Muscle of leg (tissue), 11 donors: ENCODE data around the gene EXOG. TPM values are rescaled to one million over a fixed set of nuclear protein-coding genes. Genes with fewer than 3 reads are reported as not detected.

ENCODE experiments used
- DNase-seq: peaks from one replicate; pipeline ENCODE4 v3.0.0; 2013
- H3K27ac ChIP-seq: one replicate; pipeline ENCODE4 v1.5.1; 2013; ENCODE audit warnings: mild to moderate bottlenecking, low read length, control low read depth
- H3K27me3 ChIP-seq: one replicate; pipeline ENCODE4 v1.6.1; 2013; ENCODE audit warnings: low read length; ENCODE audit not compliant: control insufficient read depth, insufficient read depth
- H3K36me3 ChIP-seq: one replicate; pipeline ENCODE4 v1.6.1; 2013; ENCODE audit warnings: low read length; ENCODE audit not compliant: control insufficient read depth, insufficient read depth
- H3K4me1 ChIP-seq: one replicate; pipeline ENCODE4 v1.6.1; 2013; ENCODE audit warnings: low read length; ENCODE audit not compliant: control insufficient read depth, insufficient read depth
- H3K4me3 ChIP-seq: one replicate; pipeline ENCODE4 v1.5.1; 2013; ENCODE audit warnings: low read length, control low read depth
- H3K9me3 ChIP-seq: replicated peaks from 2 replicates; pipeline ENCODE4 v1.6.1; 2013; ENCODE audit warnings: low read depth, low read length; ENCODE audit not compliant: control insufficient read depth
- WGBS: methylation state at CpG from one replicate; pipeline ENCODE4 v1.1.5; 2013; ENCODE audit warnings: missing lambda C conversion rate; ENCODE audit not compliant: insufficient coverage; 5-methylcytosine and 5-hydroxymethylcytosine counted together
- polyA plus RNA-seq, 8 donors: library from polyadenylated mRNA; unstranded; fragments of 120-200 nt; gene quantifications; one replicate each; pipeline versions ENCODE4 v1.2.1 to v1.2.3, GENCODE V29; 2013; ENCODE audit warnings: inconsistent platforms in 1 of 8, low replicate concordance in 1 of 8; ENCODE audit not compliant: insufficient read length in 8 of 8, insufficient read depth in 1 of 8
- total RNA-seq: library from RNA; stranded (reverse); fragments of 120-200 nt; gene quantifications from one replicate; pipeline ENCODE4 v1.2.4, GENCODE V29; 2013

The EXOG gene
- total and polyA plus RNA-seq, 9 donors: 11.0 to 24.1 (median 15.6) TPM

DNA sequence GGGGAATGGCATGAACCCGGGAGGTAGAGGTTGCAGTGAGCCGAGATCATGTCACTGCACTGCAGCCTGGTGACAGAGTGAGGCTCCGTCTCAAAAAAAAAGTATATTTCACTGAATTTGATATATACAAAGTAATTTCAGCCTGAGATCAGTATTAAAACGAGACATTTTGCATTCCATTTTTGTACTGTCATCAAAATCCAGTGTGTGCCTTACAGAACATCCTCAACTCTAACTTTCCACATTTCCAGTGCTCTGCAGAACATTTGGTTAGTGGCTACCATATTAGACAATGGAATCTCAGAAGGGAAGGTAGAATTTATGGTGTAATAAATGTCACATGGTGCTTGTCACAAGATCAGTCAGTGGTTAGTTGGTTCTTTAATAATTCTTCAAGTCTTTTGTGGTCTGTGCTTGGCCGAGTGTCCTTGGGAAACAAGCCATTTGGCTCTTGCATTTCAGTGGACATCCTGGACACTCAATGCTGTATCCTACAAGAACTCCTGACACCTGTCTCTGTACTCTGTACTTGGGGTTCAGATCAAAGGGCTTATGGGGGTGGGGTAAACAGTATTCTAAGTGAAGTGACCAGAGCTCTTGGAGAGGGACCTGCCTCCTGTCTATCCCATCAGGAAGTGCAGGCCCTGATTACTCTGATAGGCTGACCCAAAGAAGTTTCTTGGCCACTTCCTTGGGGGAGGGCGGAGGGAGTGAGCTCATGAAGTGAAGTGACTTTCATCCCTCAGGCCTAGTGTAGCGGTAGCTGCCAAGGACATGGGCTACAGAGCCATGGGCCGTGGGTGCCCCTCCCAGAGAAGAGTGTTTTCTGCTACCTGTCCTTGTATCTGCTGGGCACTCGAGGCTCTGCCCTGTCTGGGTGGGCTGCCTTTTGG lies 38.8 kb upstream of the EXOG start:
- H3K36me3 ChIP-seq: peaks cover 3% of the 10 kb centered on the region
- peaks cover 65% of the 10 kb centered on the region for H3K4me1 ChIP-seq
- WGBS: 100% methylated on average over 1 of the region's 9 CpGs
- H3K27ac ChIP-seq: no peak overlapping the region
- no peak overlapping the region for H3K4me3 ChIP-seq
- no peaks in the 10 kb centered on the region for H3K9me3 ChIP-seq
- no peak for DNase-seq
- H3K27me3 ChIP-seq: no peaks in the 10 kb centered on the region

DNA sequence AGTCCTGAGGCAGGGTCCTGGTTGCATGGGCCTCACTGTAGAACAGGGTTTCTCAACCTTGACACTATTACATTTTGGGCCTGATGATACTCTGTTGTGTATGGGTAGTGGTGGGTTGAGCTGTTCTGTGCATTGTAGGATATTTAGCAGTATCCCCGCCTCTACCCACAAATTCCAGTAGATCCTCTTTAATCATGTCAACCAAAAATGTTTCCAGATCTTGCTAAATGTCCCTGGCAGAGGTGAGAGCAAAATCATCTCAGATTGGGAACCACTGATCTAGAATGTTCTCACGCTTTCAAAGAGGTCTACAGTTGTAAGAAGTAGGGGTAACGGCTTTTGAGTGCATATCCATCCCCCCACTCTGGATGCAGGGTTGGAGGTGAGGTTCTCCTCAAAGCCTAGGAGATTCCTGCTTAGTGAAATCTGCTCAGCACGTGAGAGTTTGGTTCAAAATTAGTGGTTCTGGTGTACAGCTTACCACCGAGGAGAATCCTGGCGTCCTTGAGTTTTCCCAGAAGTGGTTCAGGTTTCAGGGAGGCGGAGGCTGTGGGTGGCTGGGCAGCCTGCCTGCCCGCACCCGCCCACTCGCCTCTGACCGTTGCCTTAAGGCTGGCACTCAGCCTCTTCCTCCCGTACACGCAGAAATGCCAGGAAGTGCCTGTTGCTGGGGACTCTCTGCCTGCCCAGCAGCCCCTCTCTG lies 37.2 kb upstream of the EXOG start:
- WGBS: 43% methylated on average over 9 of the region's 13 CpGs
- Histone ChIP-seq H3K36me3 (peaks cover 3% of the 10 kb centered on the region), H3K27ac (peak overlapping the region; percentile 92), H3K27me3 (no peaks in the 10 kb centered on the region), H3K9me3 (no peaks in the 10 kb centered on the region), H3K4me1 (peaks cover 60% of the 10 kb centered on the region), H3K4me3 (peak overlapping the region; percentile 49)
- DNase-seq: peak; percentile 64

DNA sequence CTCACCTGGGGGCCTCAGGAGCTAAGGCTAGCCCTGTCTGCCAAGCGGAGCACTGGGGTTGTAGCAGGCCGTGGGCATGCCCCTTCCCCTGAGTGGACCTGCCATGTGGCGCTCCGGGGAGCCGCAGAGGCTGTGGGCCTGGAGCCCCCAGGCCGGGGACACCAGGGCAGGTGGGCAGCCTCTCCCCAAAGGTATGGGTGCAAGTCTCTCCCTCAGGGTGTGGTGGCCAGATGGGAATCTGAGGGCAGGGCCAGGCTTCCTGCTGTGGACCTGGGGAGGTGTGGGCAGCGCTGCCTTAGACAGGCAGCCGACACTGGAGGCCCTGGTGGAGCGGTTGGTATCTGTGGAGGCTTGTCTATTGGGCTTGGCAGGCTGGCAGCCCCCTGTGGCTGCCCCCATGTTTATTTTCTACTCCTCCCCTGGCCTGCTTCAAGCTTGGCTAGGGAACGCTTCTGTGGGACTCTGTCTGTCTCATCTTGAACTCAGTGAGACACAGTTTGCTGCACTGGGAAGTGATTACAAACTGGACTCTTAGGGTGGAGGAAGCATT lies 36.6 kb upstream of the EXOG start:
- Histone ChIP-seq H3K4me1 (peaks cover 60% of the 10 kb centered on the region), H3K4me3 (peak overlapping the region; percentile 49), H3K27me3 (no peaks in the 10 kb centered on the region), H3K9me3 (peaks cover under 1% of the 10 kb centered on the region), H3K36me3 (peaks cover 3% of the 10 kb centered on the region), H3K27ac (peak overlapping the region; percentile 92)
- no peak for DNase-seq
- WGBS: 72% methylated on average over 10 of the region's 10 CpGs

DNA sequence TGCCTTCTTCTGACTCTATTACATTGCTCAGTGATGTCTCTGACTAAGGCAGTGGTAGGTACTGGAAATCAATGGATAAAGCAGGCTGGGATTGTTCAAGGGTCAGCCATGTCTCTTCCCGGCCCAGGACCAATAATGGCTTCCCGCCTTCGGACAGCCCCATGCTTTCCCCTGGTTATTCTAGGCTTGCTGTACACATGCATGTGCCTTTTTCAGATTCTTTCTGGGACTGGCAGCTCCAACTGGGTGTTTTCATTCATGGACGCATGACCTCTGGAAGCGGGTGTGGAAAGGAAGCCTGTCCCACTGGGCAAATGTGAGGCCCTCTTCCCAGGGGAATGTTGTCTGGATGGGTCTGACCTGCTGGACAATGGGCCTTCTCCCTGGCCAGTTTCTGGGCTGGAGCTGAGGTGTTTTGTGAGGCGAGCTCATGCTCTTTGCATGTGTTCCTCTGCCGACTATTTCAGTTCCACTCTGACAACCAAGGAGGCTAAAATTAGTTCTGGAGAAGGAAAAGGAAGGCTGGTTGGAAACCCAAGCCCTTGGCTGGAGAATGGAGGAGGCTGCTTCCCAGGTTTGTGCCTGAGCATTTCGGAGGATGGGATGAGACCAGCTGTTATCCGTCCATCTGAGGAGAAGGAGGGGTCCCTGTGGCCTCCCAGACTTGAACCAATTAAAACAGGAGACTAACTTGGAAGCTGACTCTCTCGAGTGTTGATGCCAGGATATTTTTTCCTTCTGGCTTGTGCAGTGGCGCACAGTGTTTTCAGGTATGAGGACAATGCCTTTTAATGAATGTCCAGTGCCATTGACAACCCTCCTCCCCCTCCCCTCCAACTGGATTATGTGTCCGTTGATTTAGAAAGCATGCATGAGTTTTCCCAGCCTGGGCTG lies 35.5 kb upstream of the EXOG start:
- peaks cover 58% of the 10 kb centered on the region for H3K4me1 ChIP-seq
- peak; percentile 91 for DNase-seq
- peaks cover 3% of the 10 kb centered on the region for H3K36me3 ChIP-seq
- peak overlapping the region; percentile 92 for H3K27ac ChIP-seq
- 69% methylated on average over 8 of the region's 12 CpGs for WGBS
- H3K9me3 ChIP-seq: peaks cover 5% of the 10 kb centered on the region
- peak overlapping the region; percentile 49 for H3K4me3 ChIP-seq
- H3K27me3 ChIP-seq: no peaks in the 10 kb centered on the region

DNA sequence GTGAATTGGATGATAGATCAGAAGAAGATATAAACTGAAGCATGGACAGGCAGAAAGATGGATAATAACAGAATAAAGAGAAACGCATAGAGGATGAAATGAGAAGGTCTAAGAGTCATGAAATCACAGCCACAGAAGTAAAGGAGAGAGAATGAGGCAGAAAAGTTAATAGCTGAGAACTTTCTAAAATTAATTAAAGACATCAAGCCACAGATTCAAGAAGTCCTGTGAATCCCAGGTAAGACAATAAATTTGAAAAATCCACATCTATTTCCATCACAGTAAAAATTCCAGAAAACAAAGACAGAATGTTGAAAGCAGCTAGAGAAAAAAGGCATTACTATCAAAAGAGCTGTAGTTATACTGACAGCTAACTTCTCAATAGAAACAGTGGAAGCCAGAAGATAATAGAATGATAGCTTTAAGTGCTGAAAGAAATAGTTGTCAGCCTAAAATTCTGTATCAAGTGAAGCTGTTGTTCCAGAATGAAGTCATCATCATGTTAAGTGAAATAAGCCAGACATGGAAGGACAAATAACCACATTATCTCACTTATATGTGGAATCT lies 30.5 kb upstream of the EXOG start:
- no CpG with 5 or more reads among the region's 1 CpG for WGBS
- peaks cover 11% of the 10 kb centered on the region for H3K4me1 ChIP-seq
- no peaks in the 10 kb centered on the region for H3K27me3 ChIP-seq
- no peak for DNase-seq
- no peak overlapping the region for H3K4me3 ChIP-seq
- no peaks in the 10 kb centered on the region for H3K36me3 ChIP-seq
- H3K9me3 ChIP-seq: peaks cover 20% of the 10 kb centered on the region
- no peak overlapping the region for H3K27ac ChIP-seq

DNA sequence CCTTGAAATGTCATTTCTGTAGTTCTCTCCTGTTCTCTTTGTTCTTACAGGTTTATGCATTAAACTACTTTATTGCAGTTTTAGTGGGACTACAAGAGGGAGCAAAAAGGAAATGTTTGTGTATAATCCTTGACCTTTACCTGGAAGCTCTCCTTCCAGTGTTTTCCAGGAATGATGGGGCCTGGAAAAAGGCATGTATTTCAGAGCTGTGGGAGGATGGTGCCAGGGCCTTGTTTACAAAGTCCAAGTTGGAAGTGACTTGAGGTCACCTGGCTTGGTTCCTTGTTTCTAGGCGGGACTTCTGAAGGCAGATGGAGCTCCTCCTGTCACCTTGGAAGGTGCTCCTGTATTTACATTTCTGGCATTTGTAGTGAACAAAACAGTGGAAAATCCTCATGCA lies 27.4 kb upstream of the EXOG start:
- Histone ChIP-seq H3K27ac (no peak overlapping the region), H3K4me1 (peaks cover 19% of the 10 kb centered on the region), H3K36me3 (no peaks in the 10 kb centered on the region), H3K9me3 (peaks cover 20% of the 10 kb centered on the region), H3K4me3 (no peak overlapping the region), H3K27me3 (no peaks in the 10 kb centered on the region)
- DNase-seq: no peak
- no CpG with 5 or more reads among the region's 1 CpG for WGBS

DNA sequence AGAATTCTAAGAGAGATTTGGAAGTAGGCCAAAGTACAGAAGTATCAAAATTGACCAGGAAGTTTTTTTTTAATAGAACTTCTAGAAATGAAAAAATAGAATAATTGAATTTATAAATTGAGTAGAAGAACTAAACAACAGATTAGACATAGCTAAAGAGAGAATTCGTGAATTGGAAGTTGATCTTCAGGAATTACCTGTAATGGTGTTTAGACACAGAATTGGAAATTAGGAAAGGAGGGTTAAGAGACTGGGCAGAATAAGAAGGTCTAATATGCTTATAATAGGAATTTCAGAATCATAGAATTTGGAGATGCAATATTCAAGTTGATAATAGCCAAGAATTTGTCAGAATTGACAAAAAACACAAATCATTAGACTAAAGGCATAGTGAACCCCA lies 26.3 kb upstream of the EXOG start:
- no peaks in the 10 kb centered on the region for H3K36me3 ChIP-seq
- H3K4me1 ChIP-seq: peaks cover 26% of the 10 kb centered on the region
- no CpG with 5 or more reads among the region's 1 CpG for WGBS
- peaks cover 17% of the 10 kb centered on the region for H3K9me3 ChIP-seq
- no peak for DNase-seq
- H3K27me3 ChIP-seq: no peaks in the 10 kb centered on the region
- H3K27ac ChIP-seq: no peak overlapping the region
- H3K4me3 ChIP-seq: no peak overlapping the region

DNA sequence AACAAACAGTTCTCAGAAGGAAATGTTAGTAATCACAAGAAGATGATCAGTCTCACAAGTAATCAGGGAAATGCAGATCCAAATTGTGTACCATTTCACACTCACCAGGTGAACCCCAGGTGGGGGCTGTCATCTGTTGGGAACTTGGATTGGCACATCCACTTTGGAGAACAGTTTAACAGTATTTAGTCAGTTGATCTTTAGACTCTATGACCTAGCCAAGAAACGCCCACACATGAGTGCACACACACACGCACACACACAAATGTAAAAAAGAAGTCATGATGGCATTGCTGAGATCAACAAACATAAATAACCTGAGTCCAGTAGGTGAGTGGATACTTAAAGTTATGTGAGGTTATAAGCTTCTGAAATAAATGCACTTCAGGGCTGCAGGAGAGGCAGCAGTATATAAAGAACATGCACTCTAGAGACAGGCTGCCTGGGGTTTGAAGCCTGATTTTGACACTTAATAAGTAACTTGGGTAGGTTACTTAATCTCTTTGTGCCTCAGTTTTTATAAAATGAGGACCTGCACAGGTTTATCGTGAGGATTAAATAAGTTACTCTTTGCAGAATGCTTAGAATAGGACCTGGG lies 24.8 kb upstream of the EXOG start:
- Histone ChIP-seq H3K36me3 (no peaks in the 10 kb centered on the region), H3K9me3 (peaks cover 12% of the 10 kb centered on the region), H3K27me3 (no peaks in the 10 kb centered on the region), H3K4me1 (peaks cover 32% of the 10 kb centered on the region), H3K27ac (no peak overlapping the region), H3K4me3 (no peak overlapping the region)
- no peak for DNase-seq
- WGBS: 100% methylated on average over 1 of the region's 3 CpGs

DNA sequence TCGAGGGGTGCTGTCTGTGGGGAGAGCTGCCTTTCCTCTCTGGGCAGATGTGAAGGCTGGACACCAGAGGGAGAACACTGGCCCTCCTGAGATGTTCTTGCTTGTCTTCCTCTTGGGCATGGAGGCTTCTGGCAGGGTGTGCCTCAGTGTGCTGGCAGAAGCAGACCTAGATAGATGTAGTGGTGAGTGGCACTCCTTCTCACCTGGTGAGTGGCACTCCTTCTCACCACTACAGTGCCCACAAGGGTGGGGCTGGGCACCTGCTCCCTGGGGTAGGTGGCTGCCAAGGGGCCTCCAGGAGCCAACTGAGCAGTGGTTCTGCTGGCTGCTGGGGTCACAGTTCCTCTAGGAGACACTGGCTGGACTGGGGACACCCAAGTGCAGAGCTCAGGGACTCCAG lies 23.8 kb upstream of the EXOG start:
- H3K4me3 ChIP-seq: no peak overlapping the region
- 100% methylated on average over 1 of the region's 1 CpG for WGBS
- H3K27ac ChIP-seq: no peak overlapping the region
- H3K4me1 ChIP-seq: peaks cover 38% of the 10 kb centered on the region
- H3K36me3 ChIP-seq: peaks cover 8% of the 10 kb centered on the region
- H3K27me3 ChIP-seq: no peaks in the 10 kb centered on the region
- no peak for DNase-seq
- peaks cover 12% of the 10 kb centered on the region for H3K9me3 ChIP-seq
